Parathyroid adenoma (tissue), 2 donors: ENCODE results near the gene MTX2.

ENCODE experiments used
- H2AFZ ChIP-seq: fragments of 300-600 bp; sonication (generic); one replicate; pipeline ENCODE4 v1.7.0; 2017; ENCODE audit warnings: antibody characterized with exemption, mild to moderate bottlenecking
- H3K27ac ChIP-seq: fragments of 300-600 bp; sonication (generic); one replicate; pipeline ENCODE4 v1.7.0; 2017
- H3K27me3 ChIP-seq: fragments of 300-600 bp; sonication (generic); one replicate; pipeline ENCODE4 v1.7.0; 2017; ENCODE audit warnings: low read length; ENCODE audit not compliant: control insufficient read depth, insufficient read depth
- H3K36me3 ChIP-seq: fragments of 300-600 bp; sonication (generic); one replicate; pipeline ENCODE4 v1.7.0; 2017; ENCODE audit warnings: low read length; ENCODE audit not compliant: control insufficient read depth, insufficient read depth
- H3K4me1 ChIP-seq: fragments of 300-600 bp; sonication (generic); one replicate; pipeline ENCODE4 v1.7.0; 2017; ENCODE audit warnings: control low read depth
- H3K4me2 ChIP-seq: fragments of 300-600 bp; sonication (generic); one replicate; pipeline ENCODE4 v1.7.0; 2017; ENCODE audit warnings: low read length
- H3K4me3 ChIP-seq: fragments of 300-600 bp; sonication (generic); one replicate; pipeline ENCODE4 v1.7.0; 2017; ENCODE audit warnings: low read depth, low read length
- H3K79me2 ChIP-seq: fragments of 300-600 bp; sonication (generic); one replicate; pipeline ENCODE4 v1.7.0; 2017; ENCODE audit warnings: control low read depth
- H3K9ac ChIP-seq: fragments of 300-600 bp; sonication (generic); one replicate; pipeline ENCODE4 v1.7.0; 2017; ENCODE audit warnings: mild to moderate bottlenecking
- H3K9me3 ChIP-seq: fragments of 300-600 bp; sonication (generic); one replicate; pipeline ENCODE4 v1.7.0; 2017; ENCODE audit warnings: low read length; ENCODE audit not compliant: control insufficient read depth
- CTCF ChIP-seq: fragments of 300-600 bp; sonication (generic); IDR thresholded peaks from one replicate; pipeline ENCODE4 v1.7.0; 2017; ENCODE audit warnings: antibody characterized with exemption, mild to moderate bottlenecking
- donor health status: primary hyperparathyroidism.

Gene MTX2

GRCh38 chr2:176239031-176239430 lies 30.2 kb upstream of the MTX2 start:
- Histone ChIP-seq H3K79me2 (no peaks in the 10 kb centered on the region), H3K27me3 (no peaks in the 10 kb centered on the region), H3K27ac (no peak overlapping the region), H3K4me3 (no peak overlapping the region), H3K9me3 (no peaks in the 10 kb centered on the region), H3K9ac (no peak overlapping the region), H3K4me2 (no peak overlapping the region), H3K4me1 (no peaks in the 10 kb centered on the region), H3K36me3 (no peaks in the 10 kb centered on the region), H2AFZ (no peak overlapping the region)
- TF ChIP-seq CTCF, result no peak

- Histone ChIP-seq H2AFZ (no peak overlapping the region), H3K4me2 (no peak overlapping the region), H3K36me3 (no peaks in the 10 kb centered on the region), H3K79me2 (no peaks in the 10 kb centered on the region), H3K4me3 (no peak overlapping the region), H3K9ac (no peak overlapping the region), H3K27ac (no peak overlapping the region), H3K4me1 (no peaks in the 10 kb centered on the region), H3K27me3 (no peaks in the 10 kb centered on the region), H3K9me3 (no peaks in the 10 kb centered on the region)
- TF ChIP-seq CTCF, result no peak
Measured at GRCh38 chr2:176240301-176240700, 28.9 kb upstream of the MTX2 start.

GRCh38 chr2:176242276-176242675 lies 27.0 kb upstream of the MTX2 start:
- Histone ChIP-seq H3K27ac (no peak overlapping the region), H3K27me3 (no peaks in the 10 kb centered on the region), H2AFZ (no peak overlapping the region), H3K79me2 (no peaks in the 10 kb centered on the region), H3K9me3 (no peaks in the 10 kb centered on the region), H3K4me1 (no peaks in the 10 kb centered on the region), H3K36me3 (no peaks in the 10 kb centered on the region), H3K9ac (no peak overlapping the region), H3K4me2 (no peak overlapping the region), H3K4me3 (no peak overlapping the region)
- TF ChIP-seq CTCF, result no peak

GRCh38 chr2:176246331-176246730 lies 22.9 kb upstream of the MTX2 start:
- H3K9me3 ChIP-seq, result no peaks in the 10 kb centered on the region
- H3K4me2 ChIP-seq, result no peak overlapping the region
- H3K4me1 ChIP-seq, result no peaks in the 10 kb centered on the region
- no peak overlapping the region for H2AFZ ChIP-seq
- no peaks in the 10 kb centered on the region for H3K36me3 ChIP-seq
- H3K9ac ChIP-seq, result no peak overlapping the region
- TF ChIP-seq CTCF, result no peak
- no peak overlapping the region for H3K4me3 ChIP-seq
- H3K27me3 ChIP-seq, result no peaks in the 10 kb centered on the region
- H3K27ac ChIP-seq, result no peak overlapping the region
- no peaks in the 10 kb centered on the region for H3K79me2 ChIP-seq

GRCh38 chr2:176247859-176248258 lies 21.4 kb upstream of the MTX2 start:
- Histone ChIP-seq H3K36me3 (no peaks in the 10 kb centered on the region), H3K27ac (no peak overlapping the region), H3K9ac (no peak overlapping the region), H3K4me3 (no peak overlapping the region), H3K4me1 (no peaks in the 10 kb centered on the region), H3K27me3 (no peaks in the 10 kb centered on the region), H3K4me2 (no peak overlapping the region), H2AFZ (no peak overlapping the region), H3K79me2 (no peaks in the 10 kb centered on the region), H3K9me3 (no peaks in the 10 kb centered on the region)
- no peak for TF ChIP-seq CTCF
